Left hindlimb (tissue), 1 donor: ENCODE data around the gene RPL39.
"Not testable (repeated sequence)": the region's sequence is repeated elsewhere in the genome, so short reads cannot be mapped to it uniquely, and the experiment has no call there.

Experiments used
- DNase-seq: peaks from one replicate; pipeline ENCODE4 v3.0.0-alpha.2; 2018

RPL39 gene

DNA sequence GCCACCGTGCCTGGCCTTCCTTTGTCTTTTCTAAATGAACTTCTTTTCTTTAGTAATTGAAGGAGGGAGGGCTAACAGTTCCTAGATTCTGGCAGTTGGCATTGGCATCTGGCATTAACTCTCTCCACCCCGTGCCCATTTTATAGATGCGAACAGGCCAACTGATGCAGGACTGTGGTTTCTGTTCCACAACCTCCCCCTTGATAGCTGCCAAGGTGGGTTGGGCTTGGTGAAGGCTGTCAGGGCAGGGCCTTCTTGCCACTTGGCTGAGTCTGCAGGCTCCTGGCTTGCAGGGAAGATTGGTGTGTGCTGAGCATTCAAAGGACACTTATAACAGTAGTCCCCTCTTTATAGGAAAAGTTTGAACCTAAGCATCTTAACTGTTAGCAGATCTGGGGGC lies 28.7 kb downstream of the RPL39 start:
- no peak for DNase-seq

DNA sequence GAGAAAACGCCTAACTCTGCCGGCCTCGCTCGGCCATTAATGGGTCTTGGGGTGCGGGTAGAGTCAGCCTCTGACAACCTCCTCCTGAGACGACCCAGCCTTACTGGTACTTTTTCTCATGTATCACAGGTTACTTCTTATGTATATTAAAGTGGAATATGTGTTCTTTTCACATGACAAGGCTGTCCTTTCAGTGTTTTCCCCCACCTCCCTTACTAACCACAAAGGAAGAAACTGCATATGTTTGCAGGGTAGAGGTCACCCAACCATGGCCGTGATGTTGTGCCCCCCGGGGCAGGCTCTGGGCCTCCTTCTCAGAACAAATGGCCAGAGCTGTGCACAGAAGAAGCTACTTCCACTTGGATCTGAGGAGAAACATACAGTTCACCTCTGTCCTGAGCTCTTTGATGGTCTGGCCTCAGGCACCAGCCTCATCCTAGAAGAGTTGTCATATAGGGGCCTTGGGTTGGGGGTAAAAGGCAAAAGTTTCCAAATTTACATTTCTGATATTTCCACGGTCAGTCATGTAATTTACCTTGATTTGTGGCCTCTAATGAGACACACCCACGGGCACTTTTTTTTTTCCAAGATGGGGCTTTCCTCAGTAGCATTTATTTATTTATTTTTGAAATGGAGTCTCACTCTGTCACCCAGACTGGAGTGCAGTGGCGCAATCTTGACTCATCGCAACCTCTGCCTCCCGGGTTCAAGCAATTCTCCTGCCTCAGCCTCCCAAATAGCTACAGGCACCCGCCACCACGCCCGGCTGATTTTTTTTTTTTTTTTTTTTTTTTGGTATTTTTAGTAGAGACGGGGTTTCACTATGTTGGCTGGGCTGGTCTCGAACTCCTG lies 31.2 kb downstream of the RPL39 start:
- no peak for DNase-seq

DNA sequence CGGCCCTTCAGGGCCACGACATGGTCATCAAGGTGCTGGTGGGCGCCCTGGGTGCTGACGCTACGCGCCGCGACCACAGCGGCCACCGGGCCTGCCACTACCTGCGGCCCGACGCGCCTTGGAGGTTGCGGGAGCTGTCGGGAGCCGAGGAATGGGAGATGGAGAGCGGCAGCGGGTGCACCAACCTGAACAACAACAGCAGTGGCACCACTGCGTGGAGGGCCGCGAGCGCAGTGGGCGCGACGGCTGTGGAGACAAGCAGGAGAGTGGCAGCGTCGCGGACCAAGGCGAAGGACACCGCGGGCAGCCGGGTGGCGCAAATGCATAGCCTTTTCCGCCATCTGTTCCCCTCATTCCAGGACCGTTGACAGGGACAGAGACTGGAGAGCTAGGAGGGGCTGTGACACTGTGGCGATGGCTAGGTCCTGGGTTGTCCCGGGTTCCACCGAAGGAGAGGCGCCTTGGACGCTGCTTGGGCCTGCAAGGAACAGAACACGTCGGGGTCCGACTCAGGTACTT lies 32.1 kb downstream of the RPL39 start:
- DNase-seq, result no peak

DNA sequence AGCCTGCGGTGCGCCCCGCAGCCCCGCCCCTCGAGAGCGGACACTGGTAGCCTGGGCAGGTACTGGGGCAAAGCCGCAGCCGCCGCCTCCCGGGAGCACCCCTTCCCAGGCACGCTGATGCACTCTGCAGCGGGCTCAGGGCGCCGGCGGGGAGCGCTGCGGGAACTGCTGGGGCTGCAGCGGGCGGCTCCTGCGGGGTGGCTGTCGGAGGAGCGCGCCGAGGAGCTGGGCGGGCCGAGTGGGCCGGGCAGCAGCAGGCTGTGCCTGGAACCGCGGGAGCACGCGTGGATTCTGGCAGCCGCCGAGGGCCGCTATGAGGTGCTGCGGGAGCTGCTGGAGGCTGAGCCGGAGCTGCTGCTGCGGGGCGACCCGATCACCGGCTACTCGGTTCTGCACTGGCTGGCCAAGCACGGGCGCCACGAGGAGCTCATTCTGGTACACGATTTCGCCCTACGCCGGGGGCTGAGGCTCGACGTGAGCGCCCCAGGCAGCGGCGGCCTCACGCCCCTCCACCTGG lies 32.6 kb downstream of the RPL39 start:
- no peak for DNase-seq

DNA sequence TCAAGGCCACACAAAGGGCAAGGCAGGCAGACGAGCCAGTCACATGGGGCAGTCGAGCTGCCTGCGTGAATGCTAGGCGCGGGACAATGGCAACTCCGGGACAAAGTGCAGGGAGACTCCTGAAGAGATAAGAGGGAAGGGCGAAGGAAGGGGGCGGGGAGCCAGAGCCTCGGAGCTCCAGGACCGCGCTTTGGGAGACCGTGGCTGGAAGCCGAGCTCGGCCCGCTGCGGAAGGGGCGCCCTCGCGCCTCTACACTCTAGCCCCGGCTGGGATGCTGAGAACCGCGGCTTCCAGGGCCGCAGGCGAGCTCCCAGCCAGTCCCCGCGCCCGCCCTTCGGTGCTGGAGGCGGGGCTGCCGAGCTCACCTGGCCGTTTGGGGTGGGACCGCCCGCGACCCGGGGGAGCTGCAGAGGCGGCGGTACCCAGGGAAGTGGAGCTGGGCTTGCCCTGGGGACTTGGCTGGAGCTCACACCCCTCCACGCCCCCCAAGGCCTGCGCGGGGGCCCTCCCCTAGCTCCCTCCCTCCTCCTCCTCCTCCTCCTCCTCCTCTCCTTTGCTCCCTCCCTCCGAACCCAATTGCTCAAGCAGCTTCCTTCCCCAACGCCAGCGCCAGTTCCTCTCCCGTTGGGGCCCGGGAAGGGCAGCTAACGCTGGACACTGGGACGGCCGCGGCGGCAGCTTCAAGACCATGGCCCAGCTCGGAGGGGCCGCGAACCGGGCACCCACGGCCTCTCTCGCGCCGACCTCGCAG lies 33.3 kb downstream of the RPL39 start, which contains the start of gene SOWAHD:
Gene SOWAHD (plus strand): TSS at position 610 of the 752 bp plus-strand sequence. CDS start 80 bp downstream, at position 690.
- DNase-seq, result no peak

DNA sequence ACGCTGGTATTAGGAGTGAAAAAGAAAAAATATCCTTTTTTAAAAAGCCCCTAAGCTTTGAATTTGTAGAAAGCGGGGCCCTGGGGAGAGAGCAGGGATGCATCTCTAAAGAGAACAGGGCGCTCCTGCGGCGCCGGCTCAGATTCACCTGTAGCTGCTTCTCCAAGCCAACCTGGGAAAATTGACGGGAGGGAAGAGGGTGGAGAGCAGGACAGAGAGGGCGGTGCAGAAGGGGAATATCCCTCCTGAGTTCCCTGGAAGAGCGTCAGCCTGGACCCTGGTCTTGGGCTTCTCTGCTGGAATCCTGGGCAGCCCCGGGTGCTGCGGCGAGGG lies 33.8 kb downstream of the RPL39 start:
- DNase-seq, result no peak

DNA sequence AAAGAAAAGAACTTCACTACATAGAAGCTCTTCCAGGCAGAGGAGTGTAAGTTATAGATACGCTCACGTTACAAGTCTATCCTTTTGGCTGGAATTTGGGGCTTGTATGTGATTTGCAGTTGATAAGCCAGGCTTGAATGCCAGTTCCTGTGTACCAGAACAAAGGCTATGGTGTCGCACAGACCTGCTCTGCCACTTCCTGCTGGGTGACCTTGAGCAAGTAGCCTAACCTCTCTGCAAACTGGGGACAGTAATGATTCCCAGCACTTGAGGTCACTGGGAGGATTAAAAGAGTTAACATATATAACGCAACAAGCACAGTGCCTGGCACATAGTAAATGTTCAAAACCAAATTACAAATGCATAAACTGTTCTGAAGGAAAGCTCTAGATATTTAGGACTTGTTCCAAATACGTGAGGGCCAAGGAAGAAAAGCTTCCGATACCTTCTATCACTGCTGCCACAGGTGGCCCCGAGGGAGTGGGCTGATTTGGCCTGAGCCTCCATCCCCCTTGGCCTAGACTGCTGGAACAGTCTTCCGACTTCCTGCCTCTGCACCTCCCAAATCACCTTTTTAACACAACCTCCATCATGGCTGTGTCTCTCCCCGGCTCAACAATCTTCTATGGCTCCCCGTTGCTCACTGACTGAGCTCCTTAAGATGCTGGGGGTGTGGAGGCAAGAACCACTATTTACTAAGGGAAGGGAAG lies 34.3 kb downstream of the RPL39 start:
- no peak for DNase-seq

DNA sequence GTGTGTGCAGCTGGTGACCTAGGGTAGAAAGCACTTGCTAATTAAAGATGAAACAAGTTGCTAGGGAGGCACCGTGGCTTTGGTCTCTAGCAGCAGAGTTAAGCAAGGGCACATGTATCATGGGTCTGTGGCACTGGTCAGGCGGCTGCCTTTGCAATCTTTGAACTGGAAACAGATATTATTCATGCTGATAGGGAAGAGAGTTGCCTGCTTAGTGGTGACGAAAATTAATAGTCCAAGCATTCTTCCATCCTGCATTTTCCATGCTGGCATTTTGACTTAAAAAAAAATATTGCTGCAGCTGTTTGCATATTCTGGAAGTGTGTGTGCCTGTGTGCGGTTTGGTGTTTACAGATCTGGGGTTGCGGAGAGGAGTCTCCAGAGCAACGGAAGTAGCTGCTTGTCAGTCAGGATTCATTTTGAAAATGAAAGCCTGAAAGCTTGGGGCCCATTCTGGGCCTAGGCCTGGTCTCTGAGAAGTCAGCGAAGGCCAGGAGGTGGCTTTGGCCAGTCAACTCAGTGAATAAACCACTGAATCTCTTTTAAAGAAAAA lies 35.4 kb downstream of the RPL39 start:
- no peak for DNase-seq

DNA sequence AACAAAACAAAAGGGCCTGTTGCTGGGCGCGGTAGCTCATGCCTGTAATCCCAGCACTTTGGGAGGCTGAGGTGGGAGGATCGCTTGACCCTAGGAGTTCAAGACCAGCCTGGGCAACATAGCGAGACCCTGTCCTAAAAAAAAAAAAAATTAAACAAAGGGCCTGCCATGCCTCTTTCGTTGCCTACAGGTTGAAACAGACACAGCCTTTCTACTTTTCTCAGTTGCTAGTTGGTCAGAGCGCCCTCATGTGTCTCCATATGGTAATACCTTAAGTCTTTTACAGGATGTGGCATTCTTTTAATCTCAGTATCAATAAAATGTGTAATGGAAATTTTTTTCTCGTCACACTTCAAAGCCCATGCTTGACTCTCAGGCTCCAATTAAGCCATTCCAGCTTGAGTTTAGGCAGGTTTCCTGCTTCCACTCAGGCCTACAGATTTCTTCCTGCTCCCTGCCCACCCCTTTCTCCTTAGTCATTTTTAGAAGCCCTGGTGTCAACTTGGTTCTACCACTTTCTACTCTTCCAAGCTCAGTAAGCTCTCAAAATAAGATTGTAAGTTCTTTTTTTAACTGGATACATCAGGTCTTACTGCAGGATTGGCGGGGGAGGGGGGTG lies 37.7 kb downstream of the RPL39 start:
- no peak for DNase-seq

DNA sequence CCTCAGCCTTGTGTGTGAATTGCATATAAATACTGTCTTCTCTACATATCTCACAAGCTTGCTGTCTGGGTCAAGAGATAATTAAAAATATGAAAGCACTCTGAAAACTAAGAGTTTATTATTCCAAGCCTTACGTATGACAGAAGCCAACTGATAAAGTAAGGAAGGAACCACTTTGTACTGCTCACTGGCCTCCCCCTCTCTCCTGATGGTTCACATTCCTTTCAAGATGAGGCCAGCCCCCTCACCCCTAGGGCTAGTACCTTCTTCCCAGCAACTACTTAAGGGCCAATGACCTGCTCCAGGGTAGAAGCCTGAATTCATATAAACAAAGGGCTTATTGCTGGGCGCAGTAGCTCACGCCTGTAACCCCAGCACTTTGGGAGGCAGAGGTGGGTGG lies 38.4 kb downstream of the RPL39 start:
- no peak for DNase-seq

DNA sequence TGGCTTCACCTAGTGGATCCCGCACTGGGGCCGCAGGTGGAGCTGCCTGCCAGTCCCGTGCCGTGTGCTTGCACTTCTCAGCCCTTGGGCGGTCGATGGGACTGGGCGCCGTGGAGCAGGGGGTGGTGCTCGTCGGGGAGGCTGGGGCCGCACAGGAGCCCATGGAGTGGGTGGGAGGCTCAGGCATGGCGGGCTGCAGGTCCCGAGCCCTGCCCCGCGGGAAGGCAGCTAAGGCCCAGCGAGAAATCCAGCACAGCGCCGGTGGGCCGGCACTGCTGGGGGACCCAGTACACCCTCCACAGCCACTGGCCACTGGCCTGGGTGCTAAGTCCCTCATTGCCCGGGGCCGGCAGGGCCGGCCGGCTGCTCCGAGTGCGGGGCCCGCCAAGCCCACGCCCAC lies 40.7 kb downstream of the RPL39 start:
- not testable (repeated sequence) for DNase-seq

DNA sequence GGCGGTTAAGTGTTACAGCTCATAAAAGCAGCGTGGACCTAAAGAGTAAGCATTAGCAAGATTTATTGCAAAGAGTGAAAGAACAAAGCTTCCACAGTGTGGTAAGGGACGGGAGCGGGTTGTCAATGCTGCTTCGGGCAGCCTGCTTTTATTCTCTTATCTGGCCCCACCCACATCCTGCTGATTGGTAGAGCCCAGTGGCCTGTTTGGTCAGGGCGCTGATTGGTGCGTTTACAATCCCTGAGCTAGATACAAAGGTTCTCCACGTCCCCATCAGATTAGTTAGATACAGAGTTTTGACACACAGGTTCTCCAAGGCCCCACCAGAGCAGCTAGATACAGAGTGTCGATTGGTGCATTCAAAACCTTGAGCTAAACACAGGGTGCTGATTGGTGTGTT lies 41.3 kb downstream of the RPL39 start:
- DNase-seq, result not testable (repeated sequence)

DNA sequence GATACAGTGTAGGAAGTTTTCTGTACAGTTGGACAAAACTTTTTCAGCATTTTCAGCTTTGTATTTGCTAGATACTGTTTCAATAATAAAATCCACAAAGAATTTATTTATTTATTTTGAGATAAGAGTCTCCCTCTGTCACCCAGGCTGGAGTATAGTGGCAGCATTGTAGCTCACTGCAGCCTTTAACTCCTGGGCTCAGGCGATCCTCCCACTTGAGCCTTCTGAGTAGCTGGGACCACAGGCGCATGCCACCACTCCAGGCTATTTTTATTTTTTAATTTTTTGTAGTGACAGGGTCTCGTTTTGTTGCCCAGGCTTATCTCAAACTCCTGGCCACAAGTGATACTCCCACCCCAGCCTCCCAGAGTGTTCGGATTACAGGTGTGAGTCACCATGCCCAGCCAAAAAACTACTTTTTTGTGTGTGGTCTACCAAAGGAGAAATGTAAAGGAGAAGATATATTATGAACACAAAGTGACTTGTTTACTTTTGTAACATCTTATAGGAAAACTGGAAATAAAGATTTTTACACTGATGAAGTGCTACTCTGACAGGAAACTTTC lies 46.1 kb downstream of the RPL39 start:
- no peak for DNase-seq

DNA sequence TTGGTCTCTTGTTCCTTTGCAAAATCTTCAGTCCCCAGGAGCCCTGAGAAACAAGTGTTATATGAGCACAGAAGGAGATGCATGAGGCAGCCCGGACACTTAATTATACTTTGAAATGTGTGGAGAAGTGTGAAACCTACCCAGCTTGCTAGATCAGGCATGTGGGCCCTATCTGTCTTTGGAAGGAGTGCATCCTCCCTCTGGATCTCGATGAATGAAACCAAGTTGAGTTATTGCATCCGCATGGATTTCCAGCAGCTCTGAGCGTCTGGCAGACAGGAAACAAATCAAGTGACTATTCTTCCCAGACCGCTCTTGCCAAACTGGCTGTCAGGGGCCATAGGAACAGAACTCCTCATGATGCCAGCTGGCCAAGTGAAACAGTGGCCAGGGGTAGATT lies 52.7 kb downstream of the RPL39 start:
- no peak for DNase-seq
